Body of pancreas (tissue), 4 donors: ENCODE data around the gene THSD4. TPM values are rescaled to one million over a fixed set of nuclear protein-coding genes. Genes with fewer than 3 reads are reported as not detected.

Source experiments
- ATAC-seq: fragments of 150-250 bp; one replicate; pipeline ENCODE4 v1.9.1; 2016
- DNase-seq, 4 donors: peaks; one replicate each; pipeline ENCODE4 v3.0.0-alpha.2; 2019
- H3K27ac ChIP-seq, 4 donors: fragments of 200-600 bp; sonication (generic); 1 replicate in 3 of 4; 2 replicates in 1 of 4; pipeline versions ENCODE4 v1.5.1 to v1.6.1; 2016 to 2019; ENCODE audit warnings: mild to moderate bottlenecking in 1 of 4, mixed read lengths in 1 of 4, moderate library complexity in 1 of 4
- H3K27me3 ChIP-seq, 2 donors: fragments of 200-600 bp; sonication (generic); one replicate each; pipeline ENCODE4 v1.6.0; 2016; ENCODE audit warnings: mild to moderate bottlenecking in 1 of 2
- H3K36me3 ChIP-seq, 2 donors: fragments of 200-600 bp; sonication (generic); replicated peaks in 1 of 2; 2 replicates each; pipeline ENCODE4 v1.5.1; 2016; ENCODE audit warnings: low read depth in 2 of 2; ENCODE audit not compliant: insufficient read depth in 1 of 2
- H3K4me1 ChIP-seq: fragments of 200-600 bp; sonication (generic); one replicate; pipeline ENCODE4 v1.6.0; 2016
- H3K4me3 ChIP-seq, 2 donors: fragments of 200-600 bp; sonication (generic); 1 replicate in 1 of 2; 2 replicates in 1 of 2; pipeline ENCODE4 v1.5.1; 2016 to 2019
- H3K9me3 ChIP-seq, 3 donors: fragments of 200-600 bp; sonication (generic); 1 replicate in 2 of 3; 2 replicates in 1 of 3; pipeline ENCODE4 v1.5.1; 2016
- CTCF ChIP-seq, 7 experiments: fragments of 450-650 bp in 4 of 7; fragments of 200-600 bp in 3 of 7; sonication (generic) in 3 of 7; IDR thresholded peaks; one replicate each; pipeline ENCODE4 v1.5.1; 2016 to 2019; ENCODE audit warnings: antibody characterized with exemption in 7 of 7
- POLR2A ChIP-seq, 3 donors: fragments of 450-650 bp; IDR thresholded peaks; one replicate each; pipeline ENCODE4 v1.6.1; 2016; ENCODE audit warnings: antibody characterized with exemption in 3 of 3, mild to moderate bottlenecking in 2 of 3
- WGBS, 2 donors: methylation state at CpG; one replicate each; pipeline ENCODE4 v1.1.5; 2017; 5-methylcytosine and 5-hydroxymethylcytosine counted together
- intact Hi-C: fragments of 100-400 bp; cut with DNase I; formaldehyde crosslinking; loops from one replicate; pipeline ENCODE4 v1.15.1; 2023
- total RNA-seq, 2 donors: library from RNA; depleted of rRNA; stranded (reverse); fragments of >200 nt; gene quantifications; one replicate each; pipeline ENCODE4 v1.1.0, GENCODE V29; 2016

Gene THSD4
- total RNA-seq, 2 donors from 2014 or later: 12.9 to 16.1 TPM

GRCh38 chr15:71333136-71333700 is 217.9 kb downstream of the THSD4 start:
- TF ChIP-seq CTCF (IDR thresholded peaks at IDR 0.05): no peak
- TF ChIP-seq POLR2A (IDR thresholded peaks at IDR 0.05): no peak
- H3K27me3 ChIP-seq: no peaks in the 10 kb centered on the region
- H3K4me1 ChIP-seq: no peaks in the 10 kb centered on the region
- no peak overlapping the region for H3K4me3 ChIP-seq
- no peak overlapping the region for H3K27ac ChIP-seq
- intact Hi-C loops: no loop called here
- H3K36me3 ChIP-seq: no peaks in the 10 kb centered on the region
- H3K9me3 ChIP-seq: no peaks in the 10 kb centered on the region
- ATAC-seq (no peak), DNase-seq (no peak)
- 38 to 62% methylated on average over 2 to 3 of the region's 3 CpGs for WGBS, 2 donors

GRCh38 chr15:71333839-71334238 is 218.6 kb downstream of the THSD4 start:
- H3K36me3 ChIP-seq: no peaks in the 10 kb centered on the region
- no peak for DNase-seq
- no peaks in the 10 kb centered on the region for H3K9me3 ChIP-seq
- H3K27ac ChIP-seq: no peak overlapping the region
- H3K4me1 ChIP-seq: no peaks in the 10 kb centered on the region
- ATAC-seq: no peak
- WGBS, 2 donors: 52 to 56% methylated on average over 3 of the region's 3 CpGs
- H3K4me3 ChIP-seq: no peak overlapping the region
- H3K27me3 ChIP-seq: no peaks in the 10 kb centered on the region
- intact Hi-C loops: no loop called here
- TF ChIP-seq POLR2A (IDR thresholded peaks at IDR 0.05) (no peak), CTCF (IDR thresholded peaks at IDR 0.05) (no peak)

GRCh38 chr15:71334434-71334833 is 219.2 kb downstream of the THSD4 start:
- H3K9me3 ChIP-seq: no peaks in the 10 kb centered on the region
- ATAC-seq (no peak), DNase-seq (no peak)
- intact Hi-C loops: no loop called here
- no peaks in the 10 kb centered on the region for H3K27me3 ChIP-seq
- WGBS, 2 donors: 81 to 89% methylated on average over 2 of the region's 2 CpGs
- TF ChIP-seq CTCF (IDR thresholded peaks at IDR 0.05) (no peak), POLR2A (IDR thresholded peaks at IDR 0.05) (no peak)
- no peak overlapping the region for H3K27ac ChIP-seq
- H3K36me3 ChIP-seq: no peaks in the 10 kb centered on the region
- no peaks in the 10 kb centered on the region for H3K4me1 ChIP-seq
- no peak overlapping the region for H3K4me3 ChIP-seq

- DNase-seq (no peak), ATAC-seq (no peak)
- 71 to 84% methylated on average over 3 of the region's 3 CpGs for WGBS, 2 donors
- no peak overlapping the region for H3K27ac ChIP-seq
- TF ChIP-seq POLR2A (IDR thresholded peaks at IDR 0.05) (no peak), CTCF (IDR thresholded peaks at IDR 0.05) (no peak)
- intact Hi-C loops: no loop called here
- no peaks in the 10 kb centered on the region for H3K9me3 ChIP-seq
- H3K36me3 ChIP-seq: no peaks in the 10 kb centered on the region
- H3K4me1 ChIP-seq: no peaks in the 10 kb centered on the region
- H3K27me3 ChIP-seq: no peaks in the 10 kb centered on the region
- H3K4me3 ChIP-seq: no peak overlapping the region
These were observed 219.6 kb downstream of the THSD4 start for GRCh38 chr15:71334873-71335272.

- ATAC-seq (no peak), DNase-seq (no peak)
- no peak overlapping the region for H3K4me3 ChIP-seq
- H3K36me3 ChIP-seq: no peaks in the 10 kb centered on the region
- WGBS, 2 donors: 64 to 71% methylated on average over 3 of the region's 3 CpGs
- H3K4me1 ChIP-seq: no peaks in the 10 kb centered on the region
- H3K9me3 ChIP-seq: no peaks in the 10 kb centered on the region
- intact Hi-C loops: no loop called here
- TF ChIP-seq CTCF (IDR thresholded peaks at IDR 0.05): no peak
- no peak for TF ChIP-seq POLR2A (IDR thresholded peaks at IDR 0.05)
- no peaks in the 10 kb centered on the region for H3K27me3 ChIP-seq
- no peak overlapping the region for H3K27ac ChIP-seq
These were observed 220.3 kb downstream of the THSD4 start for GRCh38 chr15:71335591-71335990.
